HepG2 (cell line): ENCODE measurements around the gene MEA1. TPM values are rescaled to one million over a fixed set of nuclear protein-coding genes. Genes with fewer than 3 reads are reported as not detected.

Experiments used
- CSRNP2 ChIP-seq: sonication (generic); formaldehyde crosslinking; conservative IDR thresholded peaks from 2 replicates; pipeline ENCODE4 v1.8.0; 2022; ENCODE audit warnings: low read depth, missing genetic modification reagents
- ELF1 ChIP-seq: sonication (generic); formaldehyde crosslinking; IDR thresholded peaks from 2 replicates; pipeline ENCODE4 v1.4.0; 2020; ENCODE audit warnings: missing genetic modification reagents
- ETV6 ChIP-seq: sonication (generic); formaldehyde crosslinking; conservative IDR thresholded peaks from 2 replicates; pipeline ENCODE4 v1.4.0; 2020; ENCODE audit warnings: missing genetic modification reagents
- FOSL2 ChIP-seq: sonication (generic); formaldehyde crosslinking; IDR thresholded peaks from 2 replicates; pipeline ENCODE4 v1.4.0; 2020; ENCODE audit warnings: missing genetic modification reagents
- FOXO4 ChIP-seq: sonication (generic); formaldehyde crosslinking; conservative IDR thresholded peaks from 2 replicates; pipeline ENCODE4 v1.8.1; 2023; ENCODE audit warnings: missing genetic modification reagents
- HNF4A ChIP-seq: sonication (generic); formaldehyde crosslinking; IDR thresholded peaks from 2 replicates; pipeline ENCODE4 v1.4.0; 2020; ENCODE audit warnings: missing genetic modification reagents
- JARID2 ChIP-seq: sonication (generic); formaldehyde crosslinking; IDR thresholded peaks from 2 replicates; pipeline ENCODE4 v1.8.1; 2023; ENCODE audit warnings: missing genetic modification reagents, inconsistent platforms; ENCODE audit not compliant: insufficient replicate concordance
- NFYB ChIP-seq: sonication (generic); formaldehyde crosslinking; IDR thresholded peaks from 2 replicates; pipeline ENCODE4 v1.4.0; 2020; ENCODE audit warnings: missing genetic modification reagents
- NR2F6 ChIP-seq, 2 experiments: IDR thresholded peaks; 2 replicates each; pipeline ENCODE4 v1.6.1; 2016; ENCODE audit warnings: antibody characterized with exemption in 1 of 2, mild to moderate bottlenecking in 1 of 2
- RNF2 ChIP-seq: fragments of 450-650 bp; conservative IDR thresholded peaks from 2 replicates; pipeline ENCODE4 v1.6.1; 2016; ENCODE audit warnings: low read depth
- TCF12 ChIP-seq, 2 experiments: fragments of 450-650 bp in 1 of 2; sonication (generic) in 1 of 2; formaldehyde crosslinking in 1 of 2; IDR thresholded peaks; 2 replicates each; pipeline versions ENCODE4 v1.6.1 to v1.8.0; 2017 to 2022; ENCODE audit warnings: antibody characterized with exemption in 1 of 2, mild to moderate bottlenecking in 1 of 2, missing genetic modification reagents in 1 of 2, moderate library complexity in 1 of 2
- TP53 ChIP-seq: sonication (generic); formaldehyde crosslinking; conservative IDR thresholded peaks from 2 replicates; pipeline ENCODE4 v1.4.0; 2020; ENCODE audit warnings: missing genetic modification reagents
- ZBTB7B ChIP-seq: sonication (generic); formaldehyde crosslinking; IDR thresholded peaks from 2 replicates; pipeline ENCODE4 v1.4.0; 2020; ENCODE audit warnings: missing genetic modification reagents
- ZGPAT ChIP-seq: IDR thresholded peaks from 2 replicates; pipeline ENCODE4 v1.6.1; 2016; ENCODE audit warnings: mild to moderate bottlenecking
- ZNF205 ChIP-seq: IDR thresholded peaks from 2 replicates; pipeline ENCODE4 v1.6.1; 2018; ENCODE audit warnings: missing biosample characterization, missing genetic modification reagents
- ZNF276 ChIP-seq: sonication (generic); formaldehyde crosslinking; IDR thresholded peaks from 2 replicates; pipeline ENCODE4 v1.4.0; 2020; ENCODE audit warnings: mild to moderate bottlenecking, low read depth, missing genetic modification reagents
- ZNF33A ChIP-seq: sonication (generic); formaldehyde crosslinking; IDR thresholded peaks from 2 replicates; pipeline ENCODE4 v1.5.1; 2020; ENCODE audit warnings: missing genetic modification reagents, mild to moderate bottlenecking, moderate library complexity, borderline replicate concordance
- ZNF737 ChIP-seq: sonication (generic); formaldehyde crosslinking; IDR thresholded peaks from 2 replicates; pipeline ENCODE4 v1.5.0; 2020; ENCODE audit warnings: missing genetic modification reagents, mild to moderate bottlenecking, borderline replicate concordance
- polyA plus RNA-seq, 8 experiments: library from polyadenylated mRNA; depleted of rRNA in 3 of 8; stranded (reverse) in 7 of 8; unstranded in 1 of 8; fragments of >200 nt; fragmentation: Illumina TruSeq in 4 of 8; extraction: Trizol in 4 of 8; gene quantifications; 2 replicates each; pipeline versions ENCODE4 v1.2.1 to v1.2.3, GENCODE V29; 2011 to 2016; ENCODE audit warnings: low read depth in 4 of 8, missing spikeins in 1 of 8, mixed read lengths in 1 of 8; ENCODE audit not compliant: insufficient read depth in 1 of 8
- total RNA-seq, 5 experiments: library from RNA; depleted of rRNA; stranded (reverse); fragments of >200 nt; fragmentation: Illumina TruSeq; extraction: Trizol; gene quantifications; 2 replicates each; pipeline ENCODE4 v1.2.3, GENCODE V29; 2016; ENCODE audit warnings: low read depth in 1 of 5
- TF ChIP-seq, protein P1 (sequence below): sonication (generic); formaldehyde crosslinking; IDR thresholded peaks from 2 replicates; pipeline ENCODE4 v1.8.0; 2022; ENCODE audit warnings: low read depth, missing genetic modification reagents

MEA1 gene
- total and polyA plus RNA-seq, 2 of the 13 experiments (the other 11 are each of a cell fraction or from before 2014, with no cell fraction given): 75.6 to 86.2 TPM

DNA sequence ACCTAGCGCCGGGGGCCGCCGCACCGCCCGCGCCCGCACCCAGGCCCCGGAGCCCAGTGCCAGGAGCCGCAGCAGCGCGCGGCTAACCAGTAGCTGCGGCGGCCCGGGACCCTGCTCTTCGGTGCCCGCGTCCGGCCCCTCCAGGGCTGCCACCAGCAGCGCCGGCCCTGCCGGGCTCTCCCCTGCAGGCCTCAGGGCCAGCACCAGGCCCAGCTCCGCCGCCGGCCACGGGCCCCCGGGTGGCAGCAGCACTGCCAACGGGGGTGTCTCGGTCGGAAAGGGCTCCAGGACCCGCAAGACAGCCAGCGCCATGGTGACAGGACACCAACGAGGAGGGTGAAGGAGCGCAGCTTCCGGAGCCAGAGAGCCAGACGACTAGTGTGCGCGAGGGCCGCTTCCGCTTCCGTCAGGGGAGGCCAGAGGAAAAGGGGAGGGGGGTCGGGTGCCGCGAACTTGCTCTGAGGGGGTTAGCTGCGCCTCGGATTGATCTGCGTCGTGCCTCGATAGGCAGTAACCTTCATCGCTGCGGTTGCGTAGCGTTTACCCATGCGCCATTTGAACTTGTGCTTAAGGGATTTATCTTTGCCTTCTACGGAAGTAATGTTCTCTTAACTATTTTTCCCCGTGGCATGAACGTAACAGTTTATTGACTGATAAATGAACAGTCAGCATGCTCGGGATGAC lies 34.8 kb downstream of the MEA1 start, which contains the start of gene PEX6 (continued):
- TF ChIP-seq ZNF276 (CRISPR knock-in tag): no peak; the same call in 1 of the 2 replicates
- no peak for TF ChIP-seq TCF12 (IDR thresholded peaks at IDR 0.05)
- TF ChIP-seq TCF12 (CRISPR knock-in tag; IDR thresholded peaks at IDR 0.05): 0 out of 2 replicates have a peak, but pooled peaks have one; percentile 15
- TF ChIP-seq RNF2: 0 out of 2 replicates have a peak, but pooled peaks have one; percentile 30
- peak; percentile 50; the same call in 1 of the 2 replicates for TF ChIP-seq NR2F6 (IDR thresholded peaks at IDR 0.05)
- peak; percentile 37; the same call in 1 of the 2 replicates for TF ChIP-seq NR2F6 (CRISPR knock-in tag; IDR thresholded peaks at IDR 0.05)
- TF ChIP-seq JARID2 (CRISPR knock-in tag): no peak
- TF ChIP-seq ZBTB7B (CRISPR knock-in tag): peak; percentile 84
- TF ChIP-seq HNF4A (CRISPR knock-in tag): no peak
- TF ChIP-seq TP53 (CRISPR knock-in tag): no peak
- peak; percentile 86 for TF ChIP-seq ZNF205 (CRISPR knock-in tag)
- TF ChIP-seq FOSL2 (CRISPR knock-in tag): peak; percentile 48; the same call in 1 of the 2 replicates
- TF ChIP-seq ZGPAT (CRISPR knock-in tag): peak; percentile 89
- peak; percentile 55; the same call in 1 of the 2 replicates for TF ChIP-seq ZNF737 (CRISPR knock-in tag)
- TF ChIP-seq, protein P1, sequence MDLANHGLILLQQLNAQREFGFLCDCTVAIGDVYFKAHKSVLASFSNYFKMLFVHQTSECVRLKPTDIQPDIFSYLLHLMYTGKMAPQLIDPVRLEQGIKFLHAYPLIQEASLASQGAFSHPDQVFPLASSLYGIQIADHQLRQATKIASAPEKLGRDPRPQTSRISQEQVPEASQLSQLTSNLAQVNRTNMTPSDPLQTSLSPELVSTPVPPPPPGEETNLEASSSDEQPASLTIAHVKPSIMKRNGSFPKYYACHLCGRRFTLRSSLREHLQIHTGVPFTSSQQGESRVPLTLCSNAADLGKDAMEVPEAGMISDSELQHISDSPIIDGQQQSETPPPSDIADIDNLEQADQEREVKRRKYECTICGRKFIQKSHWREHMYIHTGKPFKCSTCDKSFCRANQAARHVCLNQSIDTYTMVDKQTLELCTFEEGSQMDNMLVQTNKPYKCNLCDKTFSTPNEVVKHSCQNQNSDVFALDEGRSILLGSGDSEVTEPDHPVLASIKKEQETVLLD: 0 out of 2 replicates have a peak, but pooled peaks have one; percentile 66
- no peak; the same call in 1 of the 2 replicates for TF ChIP-seq CSRNP2 (CRISPR knock-in tag)
- TF ChIP-seq NFYB (CRISPR knock-in tag): peak; percentile 20
- no peak for TF ChIP-seq ZNF33A (CRISPR knock-in tag)
- peak; percentile 93 for TF ChIP-seq ELF1 (CRISPR knock-in tag)
- TF ChIP-seq FOXO4 (CRISPR knock-in tag): 0 out of 2 replicates have a peak, but pooled peaks have one; percentile 94
- peak; percentile 92 for TF ChIP-seq ETV6
